Measurements from ENCODE around the gene EXOC6B.

DNA sequence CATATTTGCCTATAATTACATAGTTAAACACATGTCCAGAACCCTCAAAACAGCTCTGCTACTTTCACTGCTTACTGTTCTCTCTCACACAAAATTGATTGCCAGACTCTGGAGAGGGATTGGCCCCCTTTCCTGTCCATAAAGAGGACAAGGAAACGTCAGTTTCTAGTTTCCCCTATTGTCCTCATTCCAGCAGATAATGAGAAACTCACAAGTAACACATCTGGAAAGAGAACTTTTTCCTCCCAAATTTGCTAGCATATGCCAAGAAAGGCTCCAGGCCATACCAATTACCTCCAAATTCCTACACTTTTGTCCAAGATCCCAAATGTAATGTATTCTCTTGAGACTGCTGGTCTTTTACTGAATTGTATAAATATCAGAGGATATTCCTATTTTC, 200.5 kb downstream of the EXOC6B start:
- TF ChIP-seq POLR2A (IDR thresholded peaks at IDR 0.05) (no peak), CTCF (IDR thresholded peaks at IDR 0.05) (no peak)
